IMR-90 (cell line): ENCODE data around the gene STK10. TPM values are rescaled to one million over a fixed set of nuclear protein-coding genes. Genes with fewer than 3 reads are reported as not detected.

Source experiments
- ATAC-seq: fragments of 200-7000 bp; cut with Tn5 transposase; 2 replicates; pipeline ENCODE4 v1.9.1; 2020; ENCODE audit warnings: low read depth, mild to moderate bottlenecking, moderate library complexity
- BruUV-seq: library from RNA; stranded (reverse); fragments of 400-500 nt; replicated peaks from 2 replicates; lab custom pipeline; 2021; lab: Mats Ljungman, UMichigan
- CTCF ChIA-PET: fragments of 300-600 bp; formaldehyde crosslinking; extraction: SDS; loops from one replicate; lab custom pipeline; 2021; ENCODE audit warnings: antibody characterized with exemption; lab: Yijun Ruan, JAX
- POLR2A ChIA-PET: fragments of 300-600 bp; sonication (Branson Sonifier 250); formaldehyde crosslinking; loops from one replicate; lab custom pipeline; 2022; ENCODE audit warnings: antibody characterized with exemption; ENCODE audit not compliant: unreplicated experiment; lab: Charles Lee
- DNase-seq: peaks from one replicate; pipeline ENCODE4 v3.0.0; 2013
- H2AFZ ChIP-seq: replicated peaks from 2 replicates; pipeline ENCODE3; 2013; ENCODE audit warnings: low read length, mild to moderate bottlenecking; ENCODE audit not compliant: poor library complexity
- H2AK5ac ChIP-seq: 2 replicates; pipeline ENCODE4 v1.6.1; 2013; ENCODE audit warnings: low read depth, low read length, inconsistent platforms
- H2AK9ac ChIP-seq: replicated peaks from 2 replicates; pipeline ENCODE3; 2013; ENCODE audit warnings: mild to moderate bottlenecking, low read depth, low read length, moderate library complexity; ENCODE audit not compliant: poor library complexity
- H2BK120ac ChIP-seq: 2 replicates; pipeline ENCODE4 v1.6.1; 2013; ENCODE audit warnings: low read depth, low read length, inconsistent platforms
- H2BK15ac ChIP-seq: 3 replicates; pipeline ENCODE4 v1.6.1; 2013; ENCODE audit warnings: low read depth, low read length, inconsistent platforms
- H2BK20ac ChIP-seq: 2 replicates; pipeline ENCODE4 v1.6.1; 2013; ENCODE audit warnings: low read depth, mild to moderate bottlenecking, inconsistent platforms, low read length, moderate library complexity
- H2BK5ac ChIP-seq: 2 replicates; pipeline ENCODE4 v1.6.1; 2013; ENCODE audit warnings: mild to moderate bottlenecking, low read depth, low read length, inconsistent platforms; ENCODE audit not compliant: poor library complexity, severe bottlenecking
- H3K14ac ChIP-seq: replicated peaks from 2 replicates; pipeline ENCODE4 v1.6.1; 2013; ENCODE audit warnings: low read depth, low read length, inconsistent platforms
- H3K18ac ChIP-seq: 2 replicates; pipeline ENCODE4 v1.6.1; 2013; ENCODE audit warnings: low read depth, low read length, control low read depth
- H3K23ac ChIP-seq: 2 replicates; pipeline ENCODE4 v1.6.1; 2013; ENCODE audit warnings: low read depth, low read length, inconsistent platforms
- H3K27ac ChIP-seq: 2 replicates; pipeline ENCODE4 v1.5.1; 2013; ENCODE audit warnings: mild to moderate bottlenecking, control low read depth, low read length; ENCODE audit not compliant: insufficient read depth
- H3K27me3 ChIP-seq: 2 replicates; pipeline ENCODE4 v1.6.1; 2013; ENCODE audit warnings: low read length; ENCODE audit not compliant: control insufficient read depth, insufficient read depth
- H3K36me3 ChIP-seq: 2 replicates; pipeline ENCODE4 v1.6.1; 2013; ENCODE audit warnings: low read length, mixed read lengths; ENCODE audit not compliant: control insufficient read depth, insufficient read depth
- H3K4ac ChIP-seq: 2 replicates; pipeline ENCODE4 v1.6.1; 2013; ENCODE audit warnings: low read depth, low read length, inconsistent platforms
- H3K4me1 ChIP-seq: 2 replicates; pipeline ENCODE4 v1.6.1; 2013; ENCODE audit warnings: low read length, mixed read lengths; ENCODE audit not compliant: control insufficient read depth, insufficient read depth
- H3K4me2 ChIP-seq: 2 replicates; pipeline ENCODE4 v1.6.1; 2013; ENCODE audit warnings: low read depth, mild to moderate bottlenecking, control low read depth, low read length, moderate library complexity
- H3K4me3 ChIP-seq: 2 replicates; pipeline ENCODE4 v1.5.1; 2013; ENCODE audit warnings: low read depth, mild to moderate bottlenecking, control low read depth, low read length, moderate library complexity; ENCODE audit not compliant: insufficient read depth
- H3K56ac ChIP-seq: 2 replicates; pipeline ENCODE4 v1.6.1; 2013; ENCODE audit warnings: low read length, inconsistent platforms; ENCODE audit not compliant: insufficient read depth; ENCODE audit errors: extremely low read depth
- H3K79me1 ChIP-seq, 2 experiments: 2 replicates each; pipeline ENCODE4 v1.6.1; 2013; ENCODE audit warnings: low read length in 2 of 2, inconsistent platforms in 1 of 2, low read depth in 1 of 2
- H3K9ac ChIP-seq: 2 replicates; pipeline ENCODE4 v1.6.1; 2013; ENCODE audit warnings: low read depth, low read length, control low read depth
- H3K9me1 ChIP-seq: 2 replicates; pipeline ENCODE4 v1.6.1; 2013; ENCODE audit warnings: low read length, inconsistent platforms; ENCODE audit not compliant: insufficient read depth
- H3K9me3 ChIP-seq: 2 replicates; pipeline ENCODE4 v1.6.1; 2013; ENCODE audit warnings: low read length; ENCODE audit not compliant: control insufficient read depth, insufficient read depth
- H4K20me1 ChIP-seq: 2 replicates; pipeline ENCODE4 v1.6.1; 2013; ENCODE audit warnings: low read length, inconsistent platforms; ENCODE audit not compliant: insufficient read depth
- H4K5ac ChIP-seq: 2 replicates; pipeline ENCODE4 v1.6.1; 2013; ENCODE audit warnings: mild to moderate bottlenecking, low read depth, low read length, control low read depth
- H4K8ac ChIP-seq, 2 experiments: 2 replicates each; pipeline ENCODE4 v1.6.1; 2013; ENCODE audit warnings: low read depth in 2 of 2, low read length in 2 of 2, control low read depth in 1 of 2, inconsistent platforms in 1 of 2
- H4K91ac ChIP-seq: 2 replicates; pipeline ENCODE4 v1.6.1; 2013; ENCODE audit warnings: low read depth, low read length, inconsistent platforms; ENCODE audit not compliant: insufficient read depth
- BHLHE40 ChIP-seq: fragments of 150-350 bp; IDR thresholded peaks from 2 replicates; pipeline ENCODE4 v1.6.1; 2016; ENCODE audit warnings: mild to moderate bottlenecking, low read depth, low read length
- CEBPB ChIP-seq: IDR thresholded peaks from 2 replicates; pipeline ENCODE4 v1.6.1; 2012; ENCODE audit warnings: low read depth, low read length, improper control_type of control experiment
- CHD1 ChIP-seq: IDR thresholded peaks from 2 replicates; pipeline ENCODE4 v1.6.1; 2012; ENCODE audit warnings: low read depth, low read length, improper control_type of control experiment
- POLR2A ChIP-seq: IDR thresholded peaks from 2 replicates; pipeline ENCODE4 v1.6.1; 2012; ENCODE audit warnings: mild to moderate bottlenecking, low read depth, low read length
- RAD21 ChIP-seq: IDR thresholded peaks from 2 replicates; pipeline ENCODE4 v1.6.1; 2012; ENCODE audit warnings: low read length, improper control_type of control experiment
- RFX5 ChIP-seq: IDR thresholded peaks from 2 replicates; pipeline ENCODE4 v1.8.0; 2012; ENCODE audit warnings: low read depth, mild to moderate bottlenecking, low read length, moderate library complexity
- SMC3 ChIP-seq: fragments of 150-350 bp; IDR thresholded peaks from 2 replicates; pipeline ENCODE4 v1.6.1; 2016; ENCODE audit warnings: low read depth, mild to moderate bottlenecking, antibody characterized with exemption, low read length, moderate library complexity
- WGBS, 2 experiments: methylation state at CpG; one replicate each; pipeline versions ENCODE4 v1.1.5 to v1.1.7; 2013; ENCODE audit warnings: missing lambda C conversion rate in 2 of 2; ENCODE audit not compliant: insufficient read length in 1 of 2; ENCODE audit errors: extremely low coverage in 2 of 2; 5-methylcytosine and 5-hydroxymethylcytosine counted together
- dilution Hi-C: fragments of 300-500 bp; cut with HindIII; formaldehyde crosslinking; loops from one replicate; pipeline ENCODE4 v1.14.3; 2018; ENCODE audit warnings: low sequenced_read_pairs; ENCODE audit not compliant: unreplicated experiment
- in situ Hi-C: fragments of 300-500 bp; cut with MboI; formaldehyde crosslinking; loops from 3 replicates; pipeline ENCODE4 v1.14.3; 2019; ENCODE audit warnings: low sequenced_read_pairs, inconsistent platforms, mixed read lengths
- intact Hi-C: fragments of 100-400 bp; cut with micrococcal nuclease; formaldehyde crosslinking; loops from 2 replicates; pipeline ENCODE4 v1.10.0; 2022
- polyA plus RNA-seq, 3 experiments: library from polyadenylated mRNA; depleted of rRNA; stranded (reverse); fragments of >200 nt; gene quantifications; 2 replicates each; pipeline ENCODE4 v1.2.3, GENCODE V29; 2012; ENCODE audit warnings: low replicate concordance in 1 of 3
- total RNA-seq: library from RNA; depleted of rRNA; stranded (reverse); fragments of >200 nt; gene quantifications from 2 replicates; pipeline ENCODE4 v1.2.3, GENCODE V29; 2012
- TF ChIP-seq, protein P1 (sequence below): fragments of 150-350 bp; IDR thresholded peaks from 2 replicates; pipeline ENCODE4 v1.6.1; 2016; ENCODE audit warnings: low read depth, mild to moderate bottlenecking, low read length, moderate library complexity, borderline replicate concordance

Gene STK10
- total and polyA plus RNA-seq, 2 of the 4 experiments (the other 2 are of a cell fraction), result 15.4 to 18.5 TPM

DNA sequence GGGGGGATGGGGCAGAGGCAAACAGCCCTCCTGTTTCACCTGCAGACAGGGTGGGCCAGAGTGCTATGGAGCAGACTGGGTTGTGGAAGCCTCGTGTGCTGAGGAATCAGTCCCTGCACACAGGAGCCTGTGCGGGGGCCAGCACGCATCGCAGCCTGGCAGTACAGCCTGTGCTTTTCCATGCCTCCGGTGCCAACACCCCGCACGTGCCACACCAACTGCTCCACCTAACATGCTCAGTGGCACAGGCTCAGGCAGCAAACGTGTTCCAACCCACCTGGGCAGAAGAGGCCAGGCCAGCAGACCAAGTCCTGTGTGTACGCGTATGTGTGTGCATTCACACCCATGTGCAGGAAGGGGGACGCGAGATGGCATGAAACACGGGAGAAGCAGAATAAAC is 144.2 kb downstream of the STK10 start:
- Histone ChIP-seq H2BK20ac (no peak overlapping the region), H3K9ac (no peak overlapping the region), H4K8ac (no peak overlapping the region), H2BK15ac (no peak overlapping the region), H4K5ac (no peak overlapping the region), H3K18ac (no peak overlapping the region), H3K27me3 (no peaks in the 10 kb centered on the region), H2BK120ac (no peak overlapping the region), H2AK9ac (no peak overlapping the region), H2BK5ac (no peak overlapping the region), H4K20me1 (no peaks in the 10 kb centered on the region), H3K4me1 (no peaks in the 10 kb centered on the region), H2AK5ac (no peak overlapping the region), H3K56ac (no peak overlapping the region), H3K4ac (no peak overlapping the region), H3K4me3 (no peak overlapping the region), H3K36me3 (peaks cover 22% of the 10 kb centered on the region), H3K4me2 (no peak overlapping the region), H3K23ac (no peak overlapping the region), H3K9me3 (no peaks in the 10 kb centered on the region), H3K9me1 (peaks cover 8% of the 10 kb centered on the region), H3K27ac (no peak overlapping the region), H2AFZ (no peak overlapping the region), H4K91ac (no peak overlapping the region), H3K14ac (no peak overlapping the region), H3K79me1 (peaks cover 0 to under 1% of the 10 kb centered on the region in 2 experiments; a peak in 2 of 4 replicates)
- ChIA-PET CTCF (no interaction called here), POLR2A (no interaction called here)
- TF ChIP-seq SMC3 (no peak), RFX5 (no peak), POLR2A (no peak), CEBPB (no peak), RAD21 (no peak), CHD1 (no peak), BHLHE40 (no peak)
- TF ChIP-seq, protein P1, sequence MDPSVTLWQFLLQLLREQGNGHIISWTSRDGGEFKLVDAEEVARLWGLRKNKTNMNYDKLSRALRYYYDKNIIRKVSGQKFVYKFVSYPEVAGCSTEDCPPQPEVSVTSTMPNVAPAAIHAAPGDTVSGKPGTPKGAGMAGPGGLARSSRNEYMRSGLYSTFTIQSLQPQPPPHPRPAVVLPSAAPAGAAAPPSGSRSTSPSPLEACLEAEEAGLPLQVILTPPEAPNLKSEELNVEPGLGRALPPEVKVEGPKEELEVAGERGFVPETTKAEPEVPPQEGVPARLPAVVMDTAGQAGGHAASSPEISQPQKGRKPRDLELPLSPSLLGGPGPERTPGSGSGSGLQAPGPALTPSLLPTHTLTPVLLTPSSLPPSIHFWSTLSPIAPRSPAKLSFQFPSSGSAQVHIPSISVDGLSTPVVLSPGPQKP, result no peak
- intact Hi-C loops, result loop anchor here (5.0 kb wide), 1 partner anchor 412 kb away; no protein-coding TSS in a partner anchor
- in situ Hi-C loops, result loop anchor here (10.0 to 25.0 kb wide), 3 partner anchors 129 to 629 kb away; partner anchors contain the start of gene FGF18
- ATAC-seq (no peak), DNase-seq (no peak)
- dilution Hi-C loops, result no loop called here
- BruUV-seq, result no TSS peak
- 97% methylated on average over 5 of the region's 13 CpGs; no CpG with 5 or more reads in 1 of the 2 experiments for WGBS, 2 experiments
